Ishikawa (cell line): ENCODE results near the gene OR2M5.

Source experiments
- CEBPB ChIP-seq: IDR thresholded peaks from 2 replicates; pipeline ENCODE4 v1.6.1; 2012
- CREB1 ChIP-seq: IDR thresholded peaks from 2 replicates; pipeline ENCODE4 v1.6.1; 2012; ENCODE audit warnings: low read depth
- EP300 ChIP-seq: IDR thresholded peaks from 2 replicates; pipeline ENCODE4 v1.6.1; 2012; ENCODE audit warnings: borderline replicate concordance
- FOXM1 ChIP-seq: IDR thresholded peaks from 2 replicates; pipeline ENCODE4 v1.6.1; 2012; ENCODE audit warnings: low read depth, borderline replicate concordance
- MAX ChIP-seq: IDR thresholded peaks from 2 replicates; pipeline ENCODE4 v1.6.1; 2012
- RAD21 ChIP-seq: IDR thresholded peaks from 2 replicates; pipeline ENCODE4 v1.6.1; 2012; ENCODE audit warnings: low read depth
- TAF1 ChIP-seq: IDR thresholded peaks from 2 replicates; pipeline ENCODE4 v1.6.1; 2012; ENCODE audit warnings: low read depth, mild to moderate bottlenecking
- TCF12 ChIP-seq: IDR thresholded peaks from 2 replicates; pipeline ENCODE4 v1.6.1; 2012; ENCODE audit warnings: low read depth
- TEAD4 ChIP-seq: IDR thresholded peaks from 2 replicates; pipeline ENCODE4 v1.6.1; 2012
- USF1 ChIP-seq: IDR thresholded peaks from 2 replicates; pipeline ENCODE4 v1.6.1; 2012
- ZBTB7A ChIP-seq: IDR thresholded peaks from 2 replicates; pipeline ENCODE4 v1.6.1; 2012; ENCODE audit warnings: low read depth

The OR2M5 gene

GRCh38 chr1:248187363-248187762 is 42.4 kb downstream of the OR2M5 start:
- TF ChIP-seq ZBTB7A (no peak), EP300 (no peak), MAX (no peak), CREB1 (no peak), TAF1 (no peak), CEBPB (no peak), TCF12 (no peak), TEAD4 (no peak)

- TF ChIP-seq USF1 (no peak), TCF12 (no peak), CREB1 (no peak)
Measured at GRCh38 chr1:248189026-248189425, 44.1 kb downstream of the OR2M5 start.

- TF ChIP-seq CEBPB (no peak), RAD21 (no peak), USF1 (no peak), MAX (no peak), CREB1 (no peak), FOXM1 (no peak), TCF12 (no peak)
Measured at GRCh38 chr1:248194117-248194516, 49.2 kb downstream of the OR2M5 start.
